GM12801 (cell line): ENCODE results near the gene RCBTB2.

Experiments
- CTCF ChIP-seq: IDR thresholded peaks from one replicate; pipeline ENCODE4 v1.5.1; 2011; ENCODE audit warnings: control low read depth; ENCODE audit not compliant: insufficient read length; ENCODE audit errors: extremely low read depth

Gene RCBTB2

GRCh38 chr13:48533961-48534600 lies 1.2 kb upstream of the RCBTB2 start:
- no peak for TF ChIP-seq CTCF

GRCh38 chr13:48532256-48532505 lies 699 bp downstream of the RCBTB2 start:
- no peak for TF ChIP-seq CTCF

- TF ChIP-seq CTCF = no peak
Measured at GRCh38 chr13:48531416-48532255, 1.2 kb downstream of the RCBTB2 start.

- TF ChIP-seq CTCF = no peak
Measured at GRCh38 chr13:48530833-48531232, 2.0 kb downstream of the RCBTB2 start.

GRCh38 chr13:48528720-48529119 lies 4.2 kb downstream of the RCBTB2 start:
- no peak for TF ChIP-seq CTCF

GRCh38 chr13:48527955-48528354 lies 4.9 kb downstream of the RCBTB2 start:
- no peak for TF ChIP-seq CTCF

GRCh38 chr13:48526286-48526685 lies 6.6 kb downstream of the RCBTB2 start:
- no peak for TF ChIP-seq CTCF
